ENCODE results near the gene TMEM223.

Gene TMEM223

GRCh38 chr11:62786318-62787004, 5.3 kb downstream of the TMEM223 start:
- Histone ChIP-seq H3K79me2 (ENCODE audit: insufficient read depth, low read length) (peaks cover 11% of the 10 kb centered on the region; the same call in 1 of the 2 replicates), H4K20me1 (ENCODE audit: insufficient read depth, low read length) (no peaks in the 10 kb centered on the region), H3K36me3 (ENCODE audit: insufficient read depth, low read length) (peaks cover 34% of the 10 kb centered on the region; the same call in 1 of the 2 replicates), H3K4me3 (ENCODE audit: low read depth, low read length, poor library complexity, severe bottlenecking) (peak overlapping the region; percentile 95), H3F3A (ENCODE audit: insufficient read depth, low read length) (no peaks in the 10 kb centered on the region), H3K4me2 (ENCODE audit: low read length) (peak overlapping the region; percentile 98), H3K9me3 (ENCODE audit: low read length) (no peaks in the 10 kb centered on the region), H3K9ac (ENCODE audit: low read length) (peak overlapping the region; percentile 92), H3K9me2 (ENCODE audit: low read depth, low read length) (no peaks in the 10 kb centered on the region), H2AFZ (ENCODE audit: low read length) (no peak overlapping the region), H3K27me3 (ENCODE audit: insufficient read depth, low read length) (no peaks in the 10 kb centered on the region), H3K4me1 (ENCODE audit: insufficient read depth, low read length, severe bottlenecking) (peaks cover 43% of the 10 kb centered on the region), H3K27ac (ENCODE audit: low read depth, low read length, poor library complexity, severe bottlenecking) (peak overlapping the region; percentile 66)
- TF ChIP-seq CTCF (IDR thresholded peaks at IDR 0.05; ENCODE audit: low read length) (peak; percentile 91), EZH2 (IDR thresholded peaks at IDR 0.05; ENCODE audit: borderline replicate concordance, low read length) (no peak)

- Histone ChIP-seq H2AFZ (ENCODE audit: low read length) (no peak overlapping the region), H3K9ac (ENCODE audit: low read length) (no peak overlapping the region), H3K36me3 (ENCODE audit: insufficient read depth, low read length) (peaks cover 15% of the 10 kb centered on the region; the same call in 1 of the 2 replicates), H3K27ac (ENCODE audit: low read depth, low read length, poor library complexity, severe bottlenecking) (no peak overlapping the region), H4K20me1 (ENCODE audit: insufficient read depth, low read length) (no peaks in the 10 kb centered on the region), H3K27me3 (ENCODE audit: insufficient read depth, low read length) (no peaks in the 10 kb centered on the region), H3K9me3 (ENCODE audit: low read length) (no peaks in the 10 kb centered on the region), H3K79me2 (ENCODE audit: insufficient read depth, low read length) (no peaks in the 10 kb centered on the region), H3K9me2 (ENCODE audit: low read depth, low read length) (no peaks in the 10 kb centered on the region), H3F3A (ENCODE audit: insufficient read depth, low read length) (no peaks in the 10 kb centered on the region), H3K4me2 (ENCODE audit: low read length) (no peak overlapping the region), H3K4me1 (ENCODE audit: insufficient read depth, low read length, severe bottlenecking) (peaks cover 10% of the 10 kb centered on the region), H3K4me3 (ENCODE audit: low read depth, low read length, poor library complexity, severe bottlenecking) (no peak overlapping the region)
- no peak for TF ChIP-seq EZH2 (IDR thresholded peaks at IDR 0.05; ENCODE audit: borderline replicate concordance, low read length)
- no peak for TF ChIP-seq CTCF (IDR thresholded peaks at IDR 0.05; ENCODE audit: low read length)
Measured at GRCh38 chr11:62782753-62783152, 9.1 kb downstream of the TMEM223 start.

GRCh38 chr11:62778441-62778840, 13.4 kb downstream of the TMEM223 start:
- H4K20me1 ChIP-seq (ENCODE audit: insufficient read depth, low read length): no peaks in the 10 kb centered on the region
- H3K9ac ChIP-seq (ENCODE audit: low read length): no peak overlapping the region
- peaks cover 28% of the 10 kb centered on the region; the same call in 1 of the 2 replicates for H3K36me3 ChIP-seq (ENCODE audit: insufficient read depth, low read length)
- no peaks in the 10 kb centered on the region for H3F3A ChIP-seq (ENCODE audit: insufficient read depth, low read length)
- H3K27ac ChIP-seq (ENCODE audit: low read depth, low read length, poor library complexity, severe bottlenecking): no peak overlapping the region
- no peaks in the 10 kb centered on the region for H3K27me3 ChIP-seq (ENCODE audit: insufficient read depth, low read length)
- H3K9me2 ChIP-seq (ENCODE audit: low read depth, low read length): no peaks in the 10 kb centered on the region
- no peaks in the 10 kb centered on the region for H3K79me2 ChIP-seq (ENCODE audit: insufficient read depth, low read length)
- no peaks in the 10 kb centered on the region for H3K4me1 ChIP-seq (ENCODE audit: insufficient read depth, low read length, severe bottlenecking)
- no peak for TF ChIP-seq CTCF (IDR thresholded peaks at IDR 0.05; ENCODE audit: low read length)
- no peak for TF ChIP-seq EZH2 (IDR thresholded peaks at IDR 0.05; ENCODE audit: borderline replicate concordance, low read length)
- no peak overlapping the region for H2AFZ ChIP-seq (ENCODE audit: low read length)
- H3K9me3 ChIP-seq (ENCODE audit: low read length): no peaks in the 10 kb centered on the region
- no peak overlapping the region for H3K4me2 ChIP-seq (ENCODE audit: low read length)
- H3K4me3 ChIP-seq (ENCODE audit: low read depth, low read length, poor library complexity, severe bottlenecking): no peak overlapping the region

All from OCI-LY1 (cell line).